BE2C (cell line): ENCODE results near the gene MAPK14.

Experiments used
- DNase-seq: peaks from one replicate; pipeline ENCODE4 v3.0.0-alpha.2; 2020
- H3K27me3 ChIP-seq: fragments of 250-450 bp; sonication (Bioruptor Pico); 2 replicates; pipeline ENCODE4 v1.5.1; 2020; ENCODE audit warnings: mild to moderate bottlenecking
- H3K36me3 ChIP-seq: fragments of 250-450 bp; sonication (Bioruptor Pico); 2 replicates; pipeline ENCODE4 v1.5.1; 2020; ENCODE audit warnings: mild to moderate bottlenecking
- H3K4me1 ChIP-seq: fragments of 250-450 bp; sonication (Bioruptor Pico); 2 replicates; pipeline ENCODE4 v1.5.1; 2020
- H3K4me3 ChIP-seq: 2 replicates; pipeline ENCODE4 v1.5.1; 2011; ENCODE audit warnings: low read depth, low read length
- H3K9me3 ChIP-seq: fragments of 250-450 bp; sonication (Bioruptor Pico); 2 replicates; pipeline ENCODE4 v1.5.1; 2020
- CTCF ChIP-seq: IDR thresholded peaks from 2 replicates; pipeline ENCODE4 v1.5.1; 2012; ENCODE audit warnings: mild to moderate bottlenecking, low read depth, low read length

The MAPK14 gene

GRCh38 chr6:36110050-36110449 is 82.4 kb downstream of the MAPK14 start:
- Histone ChIP-seq H3K4me3 (no peak overlapping the region), H3K27me3 (no peaks in the 10 kb centered on the region), H3K9me3 (no peaks in the 10 kb centered on the region), H3K4me1 (no peaks in the 10 kb centered on the region), H3K36me3 (peaks cover 34% of the 10 kb centered on the region)
- DNase-seq, result no peak
- no peak for TF ChIP-seq CTCF

- Histone ChIP-seq H3K4me3 (no peak overlapping the region), H3K9me3 (no peaks in the 10 kb centered on the region), H3K36me3 (peaks cover 34% of the 10 kb centered on the region), H3K27me3 (no peaks in the 10 kb centered on the region), H3K4me1 (no peaks in the 10 kb centered on the region)
- DNase-seq, result no peak
- no peak for TF ChIP-seq CTCF
These were observed 83.3 kb downstream of the MAPK14 start for GRCh38 chr6:36110863-36111262.

- H3K27me3 ChIP-seq, result no peaks in the 10 kb centered on the region
- TF ChIP-seq CTCF, result no peak
- no peaks in the 10 kb centered on the region for H3K4me1 ChIP-seq
- no peak overlapping the region for H3K4me3 ChIP-seq
- no peak for DNase-seq
- H3K9me3 ChIP-seq, result no peaks in the 10 kb centered on the region
- peaks cover 34% of the 10 kb centered on the region for H3K36me3 ChIP-seq
These were observed 83.9 kb downstream of the MAPK14 start for GRCh38 chr6:36111526-36111925.

GRCh38 chr6:36113049-36113448 is 85.4 kb downstream of the MAPK14 start:
- no peak for TF ChIP-seq CTCF
- no peaks in the 10 kb centered on the region; the same call in 1 of the 2 replicates for H3K4me1 ChIP-seq
- H3K36me3 ChIP-seq, result peaks cover 24% of the 10 kb centered on the region
- no peak for DNase-seq
- H3K27me3 ChIP-seq, result no peaks in the 10 kb centered on the region
- H3K9me3 ChIP-seq, result no peaks in the 10 kb centered on the region
- H3K4me3 ChIP-seq, result no peak overlapping the region

GRCh38 chr6:36113703-36114102 is 86.1 kb downstream of the MAPK14 start:
- peaks cover 18% of the 10 kb centered on the region for H3K36me3 ChIP-seq

More at GRCh38 chr6:36113703-36114102, 86.1 kb downstream of the MAPK14 start:
- H3K27me3 ChIP-seq, result no peaks in the 10 kb centered on the region
- no peaks in the 10 kb centered on the region for H3K9me3 ChIP-seq
- no peak for TF ChIP-seq CTCF
- H3K4me3 ChIP-seq, result no peak overlapping the region
- H3K4me1 ChIP-seq, result no peaks in the 10 kb centered on the region; the same call in 1 of the 2 replicates
- no peak for DNase-seq
